ENCODE measurements around the gene GCNT4.

GCNT4 gene

GRCh38 chr5:75018805-75019587 lies 33.4 kb downstream of the GCNT4 start:
- FAIRE-seq (no peak), DNase-seq (ENCODE audit: insufficient read length, low spot score) (no peak)

GRCh38 chr5:75017971-75018370 lies 34.4 kb downstream of the GCNT4 start:
- DNase-seq (ENCODE audit: insufficient read length, low spot score): no peak
- no peak for FAIRE-seq

- FAIRE-seq (no peak), DNase-seq (ENCODE audit: insufficient read length, low spot score) (no peak)
These were observed 35.5 kb downstream of the GCNT4 start for GRCh38 chr5:75016896-75017295.

GRCh38 chr5:75012748-75013147 lies 39.6 kb downstream of the GCNT4 start:
- no peak for FAIRE-seq
- no peak for DNase-seq (ENCODE audit: insufficient read length, low spot score)

- DNase-seq (ENCODE audit: insufficient read length, low spot score): no peak
- no peak for FAIRE-seq
These were observed 41.5 kb downstream of the GCNT4 start for GRCh38 chr5:75010838-75011237.

- DNase-seq (ENCODE audit: insufficient read length, low spot score): no peak
- no peak for FAIRE-seq
These were observed 42.6 kb downstream of the GCNT4 start for GRCh38 chr5:75009556-75010345.

- FAIRE-seq: no peak
- no peak for DNase-seq (ENCODE audit: insufficient read length, low spot score)
These were observed 45.2 kb downstream of the GCNT4 start for GRCh38 chr5:75006865-75007822.

GRCh38 chr5:75005561-75005960 lies 46.8 kb downstream of the GCNT4 start:
- FAIRE-seq: no peak

More at GRCh38 chr5:75005561-75005960, 46.8 kb downstream of the GCNT4 start:
- DNase-seq (ENCODE audit: insufficient read length, low spot score): no peak

Measured in GM19239 (cell line).